Neural cell (in vitro differentiated cells): ENCODE results near the gene PITHD1.

Experiments
- EP300 ChIP-seq: fragments of 450-650 bp; conservative IDR thresholded peaks from 2 replicates; pipeline ENCODE4 v1.6.1; 2014; ENCODE audit warnings: antibody characterized with exemption, mild to moderate bottlenecking, moderate library complexity; ENCODE audit not compliant: poor library complexity, severe bottlenecking
- EZH2 ChIP-seq: fragments of 200-600, 300-800 bp; shearing (Covaris generic), sonication (generic); IDR thresholded peaks from 2 replicates; pipeline ENCODE4 v1.6.1; 2014; ENCODE audit warnings: antibody characterized with exemption, low read length, borderline replicate concordance, mild to moderate bottlenecking; ENCODE audit not compliant: insufficient read depth, poor library complexity, severe bottlenecking
- MXI1 ChIP-seq: fragments of 450-650 bp; conservative IDR thresholded peaks from 2 replicates; pipeline ENCODE4 v1.6.1; 2014; ENCODE audit warnings: antibody characterized with exemption, mild to moderate bottlenecking; ENCODE audit not compliant: poor library complexity, severe bottlenecking
- POLR2AphosphoS5 ChIP-seq: IDR thresholded peaks from 2 replicates; pipeline ENCODE4 v1.6.1; 2012
- RAD21 ChIP-seq: fragments of 450-650 bp; conservative IDR thresholded peaks from 2 replicates; pipeline ENCODE4 v1.6.1; 2014; ENCODE audit warnings: antibody characterized with exemption, mild to moderate bottlenecking, moderate library complexity
- SMC3 ChIP-seq: fragments of 450-650 bp; conservative IDR thresholded peaks from 2 replicates; pipeline ENCODE4 v1.6.1; 2014; ENCODE audit warnings: antibody characterized with exemption, mild to moderate bottlenecking, moderate library complexity; ENCODE audit not compliant: poor library complexity
- TAF1 ChIP-seq: IDR thresholded peaks from 2 replicates; pipeline ENCODE4 v1.6.1; 2012; ENCODE audit warnings: low read depth
- TF ChIP-seq, protein P1 (sequence below): fragments of 450-650 bp; IDR thresholded peaks from 2 replicates; pipeline ENCODE4 v1.5.1; 2014; ENCODE audit warnings: antibody characterized with exemption, mild to moderate bottlenecking, moderate library complexity; ENCODE audit not compliant: poor library complexity, severe bottlenecking
- TF ChIP-seq, protein P2 (sequence below): IDR thresholded peaks from 2 replicates; pipeline ENCODE4 v1.6.1; 2012; ENCODE audit warnings: borderline replicate concordance

DNA sequence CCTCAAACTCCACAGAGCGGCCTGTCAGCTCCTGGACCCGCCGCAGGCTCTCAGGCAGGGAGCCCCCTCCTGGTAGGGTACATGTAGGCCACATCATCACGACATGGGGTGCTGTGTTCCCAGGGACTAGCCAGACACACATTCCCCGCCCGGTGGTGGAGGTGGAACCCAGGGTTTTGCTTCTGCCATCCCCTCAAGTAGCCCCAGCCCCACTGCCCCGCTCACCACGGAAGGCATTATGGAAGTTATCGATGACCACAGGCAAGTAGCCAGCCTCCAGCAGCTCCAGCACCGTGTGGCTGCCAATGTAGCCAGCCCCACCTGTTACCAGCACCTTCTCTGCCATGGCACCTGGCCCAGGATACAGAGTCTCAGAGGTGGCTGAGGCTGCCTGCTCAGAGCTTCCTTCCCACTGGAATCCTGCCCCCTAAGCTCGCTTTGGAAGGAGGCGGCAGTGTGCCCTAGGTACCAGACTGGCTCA is 20.5 kb downstream of the PITHD1 start:
- TF ChIP-seq, protein P1, sequence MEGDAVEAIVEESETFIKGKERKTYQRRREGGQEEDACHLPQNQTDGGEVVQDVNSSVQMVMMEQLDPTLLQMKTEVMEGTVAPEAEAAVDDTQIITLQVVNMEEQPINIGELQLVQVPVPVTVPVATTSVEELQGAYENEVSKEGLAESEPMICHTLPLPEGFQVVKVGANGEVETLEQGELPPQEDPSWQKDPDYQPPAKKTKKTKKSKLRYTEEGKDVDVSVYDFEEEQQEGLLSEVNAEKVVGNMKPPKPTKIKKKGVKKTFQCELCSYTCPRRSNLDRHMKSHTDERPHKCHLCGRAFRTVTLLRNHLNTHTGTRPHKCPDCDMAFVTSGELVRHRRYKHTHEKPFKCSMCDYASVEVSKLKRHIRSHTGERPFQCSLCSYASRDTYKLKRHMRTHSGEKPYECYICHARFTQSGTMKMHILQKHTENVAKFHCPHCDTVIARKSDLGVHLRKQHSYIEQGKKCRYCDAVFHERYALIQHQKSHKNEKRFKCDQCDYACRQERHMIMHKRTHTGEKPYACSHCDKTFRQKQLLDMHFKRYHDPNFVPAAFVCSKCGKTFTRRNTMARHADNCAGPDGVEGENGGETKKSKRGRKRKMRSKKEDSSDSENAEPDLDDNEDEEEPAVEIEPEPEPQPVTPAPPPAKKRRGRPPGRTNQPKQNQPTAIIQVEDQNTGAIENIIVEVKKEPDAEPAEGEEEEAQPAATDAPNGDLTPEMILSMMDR = no peak
- TF ChIP-seq MXI1 = no peak
- TF ChIP-seq, protein P2, sequence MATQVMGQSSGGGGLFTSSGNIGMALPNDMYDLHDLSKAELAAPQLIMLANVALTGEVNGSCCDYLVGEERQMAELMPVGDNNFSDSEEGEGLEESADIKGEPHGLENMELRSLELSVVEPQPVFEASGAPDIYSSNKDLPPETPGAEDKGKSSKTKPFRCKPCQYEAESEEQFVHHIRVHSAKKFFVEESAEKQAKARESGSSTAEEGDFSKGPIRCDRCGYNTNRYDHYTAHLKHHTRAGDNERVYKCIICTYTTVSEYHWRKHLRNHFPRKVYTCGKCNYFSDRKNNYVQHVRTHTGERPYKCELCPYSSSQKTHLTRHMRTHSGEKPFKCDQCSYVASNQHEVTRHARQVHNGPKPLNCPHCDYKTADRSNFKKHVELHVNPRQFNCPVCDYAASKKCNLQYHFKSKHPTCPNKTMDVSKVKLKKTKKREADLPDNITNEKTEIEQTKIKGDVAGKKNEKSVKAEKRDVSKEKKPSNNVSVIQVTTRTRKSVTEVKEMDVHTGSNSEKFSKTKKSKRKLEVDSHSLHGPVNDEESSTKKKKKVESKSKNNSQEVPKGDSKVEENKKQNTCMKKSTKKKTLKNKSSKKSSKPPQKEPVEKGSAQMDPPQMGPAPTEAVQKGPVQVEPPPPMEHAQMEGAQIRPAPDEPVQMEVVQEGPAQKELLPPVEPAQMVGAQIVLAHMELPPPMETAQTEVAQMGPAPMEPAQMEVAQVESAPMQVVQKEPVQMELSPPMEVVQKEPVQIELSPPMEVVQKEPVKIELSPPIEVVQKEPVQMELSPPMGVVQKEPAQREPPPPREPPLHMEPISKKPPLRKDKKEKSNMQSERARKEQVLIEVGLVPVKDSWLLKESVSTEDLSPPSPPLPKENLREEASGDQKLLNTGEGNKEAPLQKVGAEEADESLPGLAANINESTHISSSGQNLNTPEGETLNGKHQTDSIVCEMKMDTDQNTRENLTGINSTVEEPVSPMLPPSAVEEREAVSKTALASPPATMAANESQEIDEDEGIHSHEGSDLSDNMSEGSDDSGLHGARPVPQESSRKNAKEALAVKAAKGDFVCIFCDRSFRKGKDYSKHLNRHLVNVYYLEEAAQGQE = no peak
- TF ChIP-seq EP300 = no peak
- TF ChIP-seq EZH2 = no peak
- TF ChIP-seq POLR2AphosphoS5 = no peak
- TF ChIP-seq TAF1 = no peak
- TF ChIP-seq RAD21 = no peak
- TF ChIP-seq SMC3 = no peak
